SU-DHL-6 (cell line): Measurements from ENCODE around the gene DDR2.

Experiments used
- H2AFZ ChIP-seq: fragments of 200-600 bp; sonication (generic); 2 replicates; pipeline ENCODE4 v1.6.1; 2014; ENCODE audit warnings: low read depth, mild to moderate bottlenecking, moderate library complexity, mixed read lengths, antibody characterized with exemption, low read length; ENCODE audit not compliant: severe bottlenecking
- H3F3A ChIP-seq: fragments of 200-600 bp; shearing (Covaris generic); 2 replicates; pipeline ENCODE4 v1.6.0; 2016; ENCODE audit warnings: antibody characterized with exemption, mild to moderate bottlenecking; ENCODE audit not compliant: insufficient read depth
- H3K27ac ChIP-seq: fragments of 200-600 bp; sonication (generic); 2 replicates; pipeline ENCODE4 v1.5.1; 2016; ENCODE audit warnings: low read depth, mild to moderate bottlenecking, low read length, moderate library complexity, mixed read lengths
- H3K27me3 ChIP-seq: fragments of 200-600 bp; sonication (generic), shearing (Covaris generic); 2 replicates; pipeline ENCODE4 v1.6.0; 2014; ENCODE audit warnings: mild to moderate bottlenecking, low read length
- H3K36me3 ChIP-seq: fragments of 200-600 bp; sonication (generic); 2 replicates; pipeline ENCODE4 v1.6.1; 2014; ENCODE audit warnings: mild to moderate bottlenecking, low read length, mixed read lengths
- H3K4me2 ChIP-seq: fragments of 300-600, 200-600 bp; shearing (Covaris generic), sonication (generic); 2 replicates; pipeline ENCODE4 v1.6.0; 2014; ENCODE audit warnings: low read length, low read depth, mild to moderate bottlenecking; ENCODE audit not compliant: poor library complexity, severe bottlenecking
- H3K4me3 ChIP-seq: fragments of 200-600 bp; sonication (generic); 2 replicates; pipeline ENCODE4 v1.5.1; 2014; ENCODE audit warnings: antibody characterized with exemption, low read length, mild to moderate bottlenecking, mixed read lengths; ENCODE audit not compliant: insufficient read depth, poor library complexity, severe bottlenecking
- H3K79me2 ChIP-seq: fragments of 200-600 bp; sonication (generic); 2 replicates; pipeline ENCODE4 v1.6.1; 2014; ENCODE audit warnings: mild to moderate bottlenecking, low read length, moderate library complexity; ENCODE audit not compliant: insufficient read depth
- H3K9ac ChIP-seq: fragments of 200-600 bp; sonication (generic); 2 replicates; pipeline ENCODE4 v1.7.0; 2014; ENCODE audit warnings: mild to moderate bottlenecking, low read length
- H3K9me2 ChIP-seq: fragments of 200-600 bp; sonication (generic); replicated peaks from 2 replicates; pipeline ENCODE4 v1.6.1; 2014; ENCODE audit warnings: low read length; ENCODE audit not compliant: insufficient read depth
- H3K9me3 ChIP-seq: fragments of 200-600 bp; sonication (generic); 2 replicates; pipeline ENCODE4 v1.6.1; 2014; ENCODE audit warnings: low read length, mixed read lengths; ENCODE audit not compliant: insufficient read depth
- H4K20me1 ChIP-seq: fragments of 200-600 bp; sonication (generic); 2 replicates; pipeline ENCODE4 v1.6.1; 2014; ENCODE audit warnings: low read depth, mild to moderate bottlenecking, antibody characterized with exemption, low read length, moderate library complexity, mixed read lengths
- EZH2phosphoT487 ChIP-seq: fragments of 200-600 bp; sonication (generic), shearing (Covaris generic); conservative IDR thresholded peaks from 2 replicates; pipeline ENCODE4 v1.6.1; 2018; ENCODE audit warnings: mild to moderate bottlenecking, antibody characterized with exemption, low read length, moderate library complexity, mixed read lengths
- TF ChIP-seq, protein P1 (sequence below): fragments of 200-600 bp; sonication (generic); IDR thresholded peaks from one replicate; pipeline ENCODE4 v1.5.1; 2017; ENCODE audit warnings: antibody characterized with exemption, mild to moderate bottlenecking, low read length, moderate library complexity; ENCODE audit not compliant: insufficient read depth, poor library complexity, severe bottlenecking

The DDR2 gene

DNA sequence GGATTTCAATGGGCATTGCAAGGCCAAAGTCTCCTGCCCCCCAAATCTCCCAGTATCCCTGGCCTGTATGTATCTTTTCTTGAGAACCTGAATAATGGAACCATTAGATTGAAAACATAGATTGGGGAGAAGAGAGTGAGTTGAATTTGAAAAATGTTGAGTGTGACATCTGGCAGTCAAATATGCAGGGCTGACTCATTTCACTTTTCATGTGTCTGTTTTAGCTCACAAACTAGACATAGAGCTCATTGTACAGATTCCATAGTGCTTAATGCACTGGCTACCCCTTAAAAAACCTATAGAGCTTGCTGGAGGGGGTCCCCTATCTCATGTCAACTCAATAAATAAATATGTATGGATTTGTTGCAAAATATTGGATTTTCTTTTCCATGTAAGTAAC lies 30.8 kb downstream of the DDR2 start:
- no peaks in the 10 kb centered on the region for H3K27me3 ChIP-seq
- TF ChIP-seq EZH2phosphoT487 = no peak
- H3K79me2 ChIP-seq = no peaks in the 10 kb centered on the region
- H3K36me3 ChIP-seq = no peaks in the 10 kb centered on the region
- H3K4me2 ChIP-seq = no peak overlapping the region
- H3K9ac ChIP-seq = no peak overlapping the region
- H3K4me3 ChIP-seq = no peak overlapping the region
- no peaks in the 10 kb centered on the region for H3K9me2 ChIP-seq
- H3F3A ChIP-seq = no peaks in the 10 kb centered on the region
- no peaks in the 10 kb centered on the region for H4K20me1 ChIP-seq
- H2AFZ ChIP-seq = no peak overlapping the region
- H3K27ac ChIP-seq = no peak overlapping the region
- H3K9me3 ChIP-seq = no peaks in the 10 kb centered on the region

GRCh38 chr1:162663589-162664106 lies 31.4 kb downstream of the DDR2 start:
- no peak overlapping the region for H3K4me3 ChIP-seq
- no peaks in the 10 kb centered on the region for H3K79me2 ChIP-seq
- H3K27me3 ChIP-seq = no peaks in the 10 kb centered on the region
- H3K9me2 ChIP-seq = no peaks in the 10 kb centered on the region
- no peak overlapping the region for H2AFZ ChIP-seq
- no peak overlapping the region for H3K27ac ChIP-seq
- H3K36me3 ChIP-seq = no peaks in the 10 kb centered on the region
- no peak overlapping the region for H3K4me2 ChIP-seq
- no peaks in the 10 kb centered on the region for H3F3A ChIP-seq
- TF ChIP-seq EZH2phosphoT487 = no peak
- TF ChIP-seq, protein P1, sequence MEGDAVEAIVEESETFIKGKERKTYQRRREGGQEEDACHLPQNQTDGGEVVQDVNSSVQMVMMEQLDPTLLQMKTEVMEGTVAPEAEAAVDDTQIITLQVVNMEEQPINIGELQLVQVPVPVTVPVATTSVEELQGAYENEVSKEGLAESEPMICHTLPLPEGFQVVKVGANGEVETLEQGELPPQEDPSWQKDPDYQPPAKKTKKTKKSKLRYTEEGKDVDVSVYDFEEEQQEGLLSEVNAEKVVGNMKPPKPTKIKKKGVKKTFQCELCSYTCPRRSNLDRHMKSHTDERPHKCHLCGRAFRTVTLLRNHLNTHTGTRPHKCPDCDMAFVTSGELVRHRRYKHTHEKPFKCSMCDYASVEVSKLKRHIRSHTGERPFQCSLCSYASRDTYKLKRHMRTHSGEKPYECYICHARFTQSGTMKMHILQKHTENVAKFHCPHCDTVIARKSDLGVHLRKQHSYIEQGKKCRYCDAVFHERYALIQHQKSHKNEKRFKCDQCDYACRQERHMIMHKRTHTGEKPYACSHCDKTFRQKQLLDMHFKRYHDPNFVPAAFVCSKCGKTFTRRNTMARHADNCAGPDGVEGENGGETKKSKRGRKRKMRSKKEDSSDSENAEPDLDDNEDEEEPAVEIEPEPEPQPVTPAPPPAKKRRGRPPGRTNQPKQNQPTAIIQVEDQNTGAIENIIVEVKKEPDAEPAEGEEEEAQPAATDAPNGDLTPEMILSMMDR = no peak
- H3K9me3 ChIP-seq = no peaks in the 10 kb centered on the region
- H4K20me1 ChIP-seq = no peaks in the 10 kb centered on the region
- no peak overlapping the region for H3K9ac ChIP-seq

DNA sequence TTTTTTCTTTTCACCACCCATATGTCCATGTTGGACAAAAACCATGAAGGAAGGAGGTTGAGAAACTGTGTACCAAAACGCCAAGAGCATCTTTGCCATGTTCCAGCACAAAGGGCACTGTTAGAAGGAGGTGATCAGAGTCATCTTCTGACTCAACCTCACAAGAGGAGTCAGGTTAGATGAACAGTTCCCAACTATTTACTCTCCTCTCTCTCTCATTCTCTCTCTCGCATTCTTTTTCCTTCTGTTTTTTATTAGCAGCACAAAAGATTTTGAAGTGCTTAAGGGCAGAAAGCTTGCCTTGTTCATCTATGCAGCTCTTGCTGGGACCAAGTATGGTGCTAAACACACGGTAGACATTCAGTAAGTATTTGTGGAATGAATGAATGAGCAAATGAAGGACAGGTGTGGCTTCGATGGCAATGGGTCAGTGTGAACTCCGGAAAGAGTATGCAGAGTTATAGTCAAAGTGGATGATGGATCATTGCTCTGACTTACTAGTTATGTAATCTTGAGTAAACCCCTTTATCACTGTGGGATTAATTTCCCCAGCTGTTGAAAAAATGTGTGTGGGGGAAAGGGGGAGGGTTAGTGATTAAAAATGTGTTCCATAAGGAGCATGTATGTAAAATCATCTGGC lies 33.9 kb downstream of the DDR2 start:
- H3K27me3 ChIP-seq = no peaks in the 10 kb centered on the region
- no peak overlapping the region for H3K9ac ChIP-seq
- no peak overlapping the region for H2AFZ ChIP-seq
- no peaks in the 10 kb centered on the region for H3K9me3 ChIP-seq
- H3K4me2 ChIP-seq = no peak overlapping the region
- TF ChIP-seq EZH2phosphoT487 = no peak
- TF ChIP-seq, protein P1 = no peak
- no peaks in the 10 kb centered on the region for H3K36me3 ChIP-seq
- no peaks in the 10 kb centered on the region for H3F3A ChIP-seq
- no peaks in the 10 kb centered on the region for H3K79me2 ChIP-seq
- no peak overlapping the region for H3K4me3 ChIP-seq
- H3K9me2 ChIP-seq = no peaks in the 10 kb centered on the region
- H4K20me1 ChIP-seq = no peaks in the 10 kb centered on the region
- H3K27ac ChIP-seq = no peak overlapping the region

DNA sequence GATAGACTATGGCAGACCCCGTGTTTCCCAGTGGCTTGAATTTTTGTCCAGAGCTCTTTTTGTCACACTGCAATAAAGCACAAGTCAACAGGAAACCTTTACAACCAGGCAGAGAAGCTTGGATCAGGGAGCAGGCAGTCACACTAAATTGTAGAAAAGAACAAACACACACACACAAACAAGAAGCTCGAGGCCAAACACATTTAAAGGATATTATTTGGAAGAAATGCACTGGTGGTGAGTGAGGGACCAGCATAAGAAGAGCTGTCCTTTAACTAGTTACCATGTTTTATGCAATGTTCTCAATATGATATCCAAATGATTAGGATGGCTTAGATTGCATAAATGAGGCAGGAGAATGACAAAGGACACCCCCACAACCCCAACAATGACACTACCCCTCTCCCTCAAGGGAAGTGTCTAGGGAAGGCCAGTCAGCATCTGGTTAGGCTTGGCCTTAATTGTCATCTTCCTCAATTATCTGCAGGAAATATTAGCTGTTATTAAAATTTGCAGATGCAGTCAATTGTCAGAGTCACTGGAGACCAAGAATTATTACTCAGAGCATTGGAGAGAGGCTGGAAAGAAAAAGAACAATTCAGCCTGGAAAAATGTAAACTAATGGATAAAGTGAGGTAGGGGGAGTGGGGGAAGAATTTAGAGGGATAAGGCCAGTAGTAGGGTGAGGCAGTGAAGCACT lies 35.3 kb downstream of the DDR2 start:
- Histone ChIP-seq H3K79me2 (no peaks in the 10 kb centered on the region), H4K20me1 (no peaks in the 10 kb centered on the region)

More for the DNA sequence above, 35.3 kb downstream of the DDR2 start:
- no peak overlapping the region for H2AFZ ChIP-seq
- H3K27ac ChIP-seq = no peak overlapping the region
- H3K27me3 ChIP-seq = no peaks in the 10 kb centered on the region
- no peak overlapping the region for H3K4me3 ChIP-seq
- H3K36me3 ChIP-seq = no peaks in the 10 kb centered on the region
- no peak overlapping the region for H3K9ac ChIP-seq
- H3K9me3 ChIP-seq = no peaks in the 10 kb centered on the region
- no peaks in the 10 kb centered on the region for H3K9me2 ChIP-seq
- H3K4me2 ChIP-seq = no peak overlapping the region
- no peaks in the 10 kb centered on the region for H3F3A ChIP-seq
- TF ChIP-seq, protein P1 = no peak
- TF ChIP-seq EZH2phosphoT487 = no peak
